ENCODE measurements around the gene STX2. TPM values are rescaled to one million over a fixed set of nuclear protein-coding genes. Genes with fewer than 3 reads are reported as not detected.
A peak's percentile ranks its signal among the peaks of the same experiment; 100 is the strongest.

The STX2 gene
- total and polyA plus RNA-seq, 2 donors from 2014 or later = 10.1 to 20.4 TPM

DNA sequence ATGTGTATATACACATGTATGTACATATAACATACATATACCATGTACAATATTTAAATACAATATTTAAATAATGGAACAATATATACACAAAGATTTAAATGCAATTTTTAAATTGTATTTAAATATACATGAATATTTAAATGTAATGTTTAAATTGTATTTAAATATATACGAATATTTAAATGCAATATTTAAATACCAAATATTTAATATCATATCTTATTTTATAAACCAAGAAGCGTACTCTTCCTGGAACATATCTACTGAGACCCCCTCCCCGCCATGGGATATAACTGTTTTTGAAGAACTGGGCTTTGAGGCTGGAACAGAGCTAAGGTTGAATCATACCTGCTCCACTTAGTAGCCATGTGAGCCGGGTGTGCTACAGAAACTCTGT, 93.1 kb downstream of the STX2 start:
- Histone ChIP-seq H3K9me3 (ENCODE audit: control insufficient read depth in 2 of 3, insufficient read depth in 1 of 3, low read length in 3 of 3) (no peaks in the 10 kb centered on the region), H3K4me1 (ENCODE audit: control insufficient read depth in 2 of 3, insufficient read depth in 2 of 3, low read depth in 1 of 3, low read length in 3 of 3) (peaks cover 0 to 3% (median 0%) of the 10 kb centered on the region in 3 donors), H3K36me3 (ENCODE audit: control insufficient read depth in 2 of 3, insufficient read depth in 3 of 3, low read length in 3 of 3) (no peaks in the 10 kb centered on the region), H3K9ac (ENCODE audit: low read length in 3 of 3) (no peak overlapping the region), H3K27ac (ENCODE audit: low read depth in 2 of 2, low read length in 2 of 2) (no peak overlapping the region), H3K27me3 (ENCODE audit: control insufficient read depth, insufficient read depth, low read length) (no peaks in the 10 kb centered on the region), H3K4me3 (ENCODE audit: low read length in 3 of 3) (no peak overlapping the region)
- TF ChIP-seq, protein P1, sequence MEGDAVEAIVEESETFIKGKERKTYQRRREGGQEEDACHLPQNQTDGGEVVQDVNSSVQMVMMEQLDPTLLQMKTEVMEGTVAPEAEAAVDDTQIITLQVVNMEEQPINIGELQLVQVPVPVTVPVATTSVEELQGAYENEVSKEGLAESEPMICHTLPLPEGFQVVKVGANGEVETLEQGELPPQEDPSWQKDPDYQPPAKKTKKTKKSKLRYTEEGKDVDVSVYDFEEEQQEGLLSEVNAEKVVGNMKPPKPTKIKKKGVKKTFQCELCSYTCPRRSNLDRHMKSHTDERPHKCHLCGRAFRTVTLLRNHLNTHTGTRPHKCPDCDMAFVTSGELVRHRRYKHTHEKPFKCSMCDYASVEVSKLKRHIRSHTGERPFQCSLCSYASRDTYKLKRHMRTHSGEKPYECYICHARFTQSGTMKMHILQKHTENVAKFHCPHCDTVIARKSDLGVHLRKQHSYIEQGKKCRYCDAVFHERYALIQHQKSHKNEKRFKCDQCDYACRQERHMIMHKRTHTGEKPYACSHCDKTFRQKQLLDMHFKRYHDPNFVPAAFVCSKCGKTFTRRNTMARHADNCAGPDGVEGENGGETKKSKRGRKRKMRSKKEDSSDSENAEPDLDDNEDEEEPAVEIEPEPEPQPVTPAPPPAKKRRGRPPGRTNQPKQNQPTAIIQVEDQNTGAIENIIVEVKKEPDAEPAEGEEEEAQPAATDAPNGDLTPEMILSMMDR (IDR thresholded peaks at IDR 0.05; ENCODE audit: borderline replicate concordance, extremely low read depth, insufficient read depth) = no peak
- intact Hi-C loops (cut with DNase I) = no loop called here
- FAIRE-seq (peak; percentile 94), DNase-seq (no peak)

DNA sequence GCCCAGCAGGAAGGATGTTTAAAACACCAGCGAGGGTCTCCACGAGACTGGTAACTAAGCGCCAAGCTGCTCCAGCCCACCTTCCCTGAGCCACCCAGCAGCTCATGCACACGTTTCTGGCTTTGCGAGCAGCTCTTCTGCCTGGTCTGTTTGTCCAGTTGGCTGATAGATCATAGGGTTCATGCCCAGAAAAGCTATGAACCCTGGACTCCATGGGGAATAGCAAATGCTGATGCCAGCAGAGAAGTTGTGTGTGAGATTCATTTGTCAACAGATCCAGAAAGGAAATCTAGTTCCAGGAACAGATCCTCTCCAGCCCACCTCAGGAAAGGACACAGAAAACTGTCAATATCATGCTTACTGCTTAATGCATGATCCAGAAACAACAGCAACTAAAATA, 94.8 kb downstream of the STX2 start:
- H3K36me3 ChIP-seq (ENCODE audit: control insufficient read depth in 2 of 3, insufficient read depth in 3 of 3, low read length in 3 of 3) = no peaks in the 10 kb centered on the region
- no peaks in the 10 kb centered on the region for H3K27me3 ChIP-seq (ENCODE audit: control insufficient read depth, insufficient read depth, low read length)
- no peaks in the 10 kb centered on the region for H3K9me3 ChIP-seq (ENCODE audit: control insufficient read depth in 2 of 3, insufficient read depth in 1 of 3, low read length in 3 of 3)
- no peak overlapping the region for H3K27ac ChIP-seq (ENCODE audit: low read depth in 2 of 2, low read length in 2 of 2)
- TF ChIP-seq, protein P1 (IDR thresholded peaks at IDR 0.05; ENCODE audit: borderline replicate concordance, extremely low read depth, insufficient read depth) = no peak
- intact Hi-C loops (cut with DNase I) = no loop called here
- DNase-seq (peak in 1 of 5 donors; percentile 46), FAIRE-seq (no peak)
- H3K9ac ChIP-seq (ENCODE audit: low read length in 3 of 3) = no peak overlapping the region
- no peak overlapping the region for H3K4me3 ChIP-seq (ENCODE audit: low read length in 3 of 3)
- peaks cover 0 to 3% (median 0%) of the 10 kb centered on the region in 3 donors for H3K4me1 ChIP-seq (ENCODE audit: control insufficient read depth in 2 of 3, insufficient read depth in 2 of 3, low read depth in 1 of 3, low read length in 3 of 3)

DNA sequence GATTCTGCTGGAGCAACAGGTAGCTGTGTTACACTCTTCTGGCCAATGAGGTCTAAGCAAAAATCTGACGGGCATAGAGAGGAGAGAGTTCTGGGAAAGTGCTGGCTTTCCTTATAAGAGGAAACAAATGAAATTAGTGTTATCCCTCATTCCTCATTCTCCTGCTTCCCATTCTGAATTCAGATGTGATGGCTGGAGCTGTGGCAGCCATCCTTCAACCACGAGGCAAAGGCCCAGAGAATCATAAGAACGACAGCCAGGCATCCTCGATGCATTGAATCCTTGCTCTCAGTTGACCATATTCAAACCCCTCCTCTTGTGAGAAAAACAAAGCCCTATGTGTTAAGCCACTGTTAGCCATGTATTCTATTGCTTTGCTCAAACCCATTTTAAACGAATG, 95.4 kb downstream of the STX2 start:
- DNase-seq (no peak), FAIRE-seq (no peak)
- Histone ChIP-seq H3K9me3 (ENCODE audit: control insufficient read depth in 2 of 3, insufficient read depth in 1 of 3, low read length in 3 of 3) (peaks cover 0 to 2% (median 0%) of the 10 kb centered on the region in 3 donors), H3K4me1 (ENCODE audit: control insufficient read depth in 2 of 3, insufficient read depth in 2 of 3, low read depth in 1 of 3, low read length in 3 of 3) (peaks cover 0 to 3% (median 0%) of the 10 kb centered on the region in 3 donors), H3K36me3 (ENCODE audit: control insufficient read depth in 2 of 3, insufficient read depth in 3 of 3, low read length in 3 of 3) (no peaks in the 10 kb centered on the region), H3K27ac (ENCODE audit: low read depth in 2 of 2, low read length in 2 of 2) (no peak overlapping the region), H3K4me3 (ENCODE audit: low read length in 3 of 3) (no peak overlapping the region), H3K9ac (ENCODE audit: low read length in 3 of 3) (no peak overlapping the region), H3K27me3 (ENCODE audit: control insufficient read depth, insufficient read depth, low read length) (no peaks in the 10 kb centered on the region)
- intact Hi-C loops (cut with DNase I) = no loop called here
- TF ChIP-seq, protein P1 (IDR thresholded peaks at IDR 0.05; ENCODE audit: borderline replicate concordance, extremely low read depth, insufficient read depth) = no peak

DNA sequence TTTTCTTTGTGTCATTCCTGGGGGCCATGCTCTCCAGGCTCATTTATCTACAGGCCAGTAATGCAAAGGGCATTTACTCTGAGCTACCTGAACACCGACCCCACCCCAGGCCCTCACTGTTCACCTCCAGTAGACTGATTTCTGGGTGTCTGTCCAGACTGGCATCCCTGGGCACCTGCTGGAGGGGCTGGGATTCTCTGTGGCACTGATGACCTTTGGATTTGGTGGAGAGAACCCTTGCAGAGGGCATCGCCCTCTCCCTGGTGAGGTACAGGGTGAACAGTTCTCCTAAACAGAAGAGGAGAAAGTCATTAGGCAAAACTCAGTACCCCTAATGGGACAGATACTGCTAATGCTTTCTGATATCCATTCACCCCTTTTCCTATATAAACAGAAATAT, 95.9 kb downstream of the STX2 start:
- no peak overlapping the region for H3K27ac ChIP-seq (ENCODE audit: low read depth in 2 of 2, low read length in 2 of 2)
- peaks cover 0 to 3% (median 0%) of the 10 kb centered on the region in 3 donors for H3K4me1 ChIP-seq (ENCODE audit: control insufficient read depth in 2 of 3, insufficient read depth in 2 of 3, low read depth in 1 of 3, low read length in 3 of 3)
- H3K9ac ChIP-seq (ENCODE audit: low read length in 3 of 3) = no peak overlapping the region
- TF ChIP-seq, protein P1 (IDR thresholded peaks at IDR 0.05; ENCODE audit: borderline replicate concordance, extremely low read depth, insufficient read depth) = no peak
- H3K27me3 ChIP-seq (ENCODE audit: control insufficient read depth, insufficient read depth, low read length) = no peaks in the 10 kb centered on the region
- DNase-seq (no peak), FAIRE-seq (no peak)
- H3K36me3 ChIP-seq (ENCODE audit: control insufficient read depth in 2 of 3, insufficient read depth in 3 of 3, low read length in 3 of 3) = no peaks in the 10 kb centered on the region
- peaks cover 0 to 5% (median 0%) of the 10 kb centered on the region in 3 donors for H3K9me3 ChIP-seq (ENCODE audit: control insufficient read depth in 2 of 3, insufficient read depth in 1 of 3, low read length in 3 of 3)
- H3K4me3 ChIP-seq (ENCODE audit: low read length in 3 of 3) = no peak overlapping the region
- intact Hi-C loops (cut with DNase I) = no loop called here
